GM12878 (cell line): ENCODE data around the gene CPB2. TPM values are rescaled to one million over a fixed set of nuclear protein-coding genes. Genes with fewer than 3 reads are reported as not detected.

ENCODE experiments used
- CBX3 ChIP-seq: fragments of 200-600 bp; sonication (generic); IDR thresholded peaks from 2 replicates; pipeline ENCODE4 v1.6.1; 2016; ENCODE audit warnings: low read depth, borderline replicate concordance
- EP300 ChIP-seq, 2 experiments: fragments of 150-350 bp in 1 of 2; IDR thresholded peaks; 2 replicates each; pipeline ENCODE4 v1.6.1; 2011 to 2012; ENCODE audit warnings: low read depth in 2 of 2, low read length in 2 of 2, borderline replicate concordance in 1 of 2, improper control_type of control experiment in 1 of 2, inconsistent platforms in 1 of 2; ENCODE audit not compliant: control insufficient read depth in 1 of 2
- SMAD5 ChIP-seq: IDR thresholded peaks from 2 replicates; pipeline ENCODE4 v1.6.1; 2016; ENCODE audit warnings: antibody characterized with exemption, low read depth
- YY1 ChIP-seq: IDR thresholded peaks from 2 replicates; pipeline ENCODE4 v1.6.1; 2011; ENCODE audit warnings: low read depth, mild to moderate bottlenecking, low read length
- ZNF274 ChIP-seq: IDR thresholded peaks from one replicate; pipeline ENCODE4 v1.8.0; 2011; ENCODE audit not compliant: insufficient read length, insufficient read depth
- ZNF622 ChIP-seq: fragments of 450-650 bp; IDR thresholded peaks from 2 replicates; pipeline ENCODE4 v1.6.1; 2017; ENCODE audit warnings: mild to moderate bottlenecking, inconsistent platforms
- polyA plus RNA-seq, 11 experiments: library from polyadenylated mRNA; depleted of rRNA in 4 of 11; unstranded in 6 of 11; stranded (reverse) in 5 of 11; fragments of >200 nt; fragmentation: Nextera tagmentation in 4 of 11; fragmentation: Illumina TruSeq in 1 of 11; extraction: Ambion mirVana in 4 of 11; extraction: Trizol in 1 of 11; gene quantifications; 1 replicate in 1 of 11; 2 replicates in 10 of 11; pipeline versions ENCODE4 v1.2.1 to v1.2.3, GENCODE V29; 2011 to 2016; ENCODE audit warnings: inconsistent platforms in 2 of 11, missing spikeins in 2 of 11, low read depth in 1 of 11
- total RNA-seq, 4 experiments: library from RNA; depleted of rRNA in 3 of 4; stranded (reverse); fragments of >200 nt in 3 of 4; fragmentation: Illumina TruSeq in 1 of 4; extraction: Trizol in 1 of 4; gene quantifications; 2 replicates each; pipeline versions ENCODE4 v1.2.1 to v1.2.3, GENCODE V29; 2013 to 2021
- TF ChIP-seq, protein P1 (sequence below): IDR thresholded peaks from 2 replicates; pipeline ENCODE4 v1.6.1; 2011; ENCODE audit warnings: low read depth, low read length, improper control_type of control experiment, borderline replicate concordance
- TF ChIP-seq, protein P2 (sequence below): fragments of 450-650 bp; IDR thresholded peaks from 2 replicates; pipeline ENCODE4 v1.6.1; 2017; ENCODE audit warnings: borderline replicate concordance
- TF ChIP-seq, protein P3 (sequence below): IDR thresholded peaks from 2 replicates; pipeline ENCODE4 v1.6.1; 2012; ENCODE audit warnings: low read length, inconsistent platforms
- TF ChIP-seq, protein P4 (sequence below), 3 experiments: IDR thresholded peaks in 2 of 3; conservative IDR thresholded peaks in 1 of 3; 2 replicates each; pipeline ENCODE4 v1.5.1; 2011; ENCODE audit warnings: low read depth in 3 of 3, low read length in 3 of 3, mild to moderate bottlenecking in 3 of 3, control low read depth in 2 of 3, moderate library complexity in 2 of 3, inconsistent platforms in 1 of 3, mixed read lengths in 1 of 3; ENCODE audit not compliant: control insufficient read depth in 2 of 3, insufficient read depth in 1 of 3; ENCODE audit errors: extremely low read depth in 1 of 3

The CPB2 gene
- total and polyA plus RNA-seq, 10 of the 15 experiments (the other 5 are each of a cell fraction or from before 2014, with no cell fraction given), result 0.05 to 0.87 (median 0.13) TPM; not detected in 3

DNA sequence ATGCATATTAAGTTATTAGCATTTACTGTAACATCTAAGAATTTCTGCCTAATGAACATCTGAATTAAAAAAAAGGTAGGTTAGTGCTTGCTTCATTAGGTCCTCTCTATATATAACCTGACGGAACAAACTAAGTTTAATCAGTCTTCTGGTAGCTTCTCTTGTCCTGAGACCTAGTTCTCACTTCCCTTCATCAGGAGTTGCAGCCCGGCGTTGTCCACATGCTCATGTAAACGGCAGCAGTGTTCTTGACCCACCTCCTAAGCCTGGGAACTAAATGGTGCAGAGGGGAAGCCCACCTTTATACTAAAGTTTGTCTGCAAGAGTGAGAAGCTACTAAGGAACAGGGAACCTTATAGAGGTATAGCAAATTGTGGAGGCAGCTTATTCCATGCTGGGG, 31.9 kb upstream of the CPB2 start (continued):
- TF ChIP-seq, protein P1, sequence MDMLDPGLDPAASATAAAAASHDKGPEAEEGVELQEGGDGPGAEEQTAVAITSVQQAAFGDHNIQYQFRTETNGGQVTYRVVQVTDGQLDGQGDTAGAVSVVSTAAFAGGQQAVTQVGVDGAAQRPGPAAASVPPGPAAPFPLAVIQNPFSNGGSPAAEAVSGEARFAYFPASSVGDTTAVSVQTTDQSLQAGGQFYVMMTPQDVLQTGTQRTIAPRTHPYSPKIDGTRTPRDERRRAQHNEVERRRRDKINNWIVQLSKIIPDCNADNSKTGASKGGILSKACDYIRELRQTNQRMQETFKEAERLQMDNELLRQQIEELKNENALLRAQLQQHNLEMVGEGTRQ, result no peak
- TF ChIP-seq SMAD5 (no peak), YY1 (no peak), ZNF274 (no peak), ZNF622 (no peak), CBX3 (no peak), EP300 (IDR thresholded peaks at IDR 0.05; ENCODE audit: borderline replicate concordance in 1 of 2, control insufficient read depth in 1 of 2, low read depth in 2 of 2, low read length in 2 of 2) (no peak)
- TF ChIP-seq, protein P2, sequence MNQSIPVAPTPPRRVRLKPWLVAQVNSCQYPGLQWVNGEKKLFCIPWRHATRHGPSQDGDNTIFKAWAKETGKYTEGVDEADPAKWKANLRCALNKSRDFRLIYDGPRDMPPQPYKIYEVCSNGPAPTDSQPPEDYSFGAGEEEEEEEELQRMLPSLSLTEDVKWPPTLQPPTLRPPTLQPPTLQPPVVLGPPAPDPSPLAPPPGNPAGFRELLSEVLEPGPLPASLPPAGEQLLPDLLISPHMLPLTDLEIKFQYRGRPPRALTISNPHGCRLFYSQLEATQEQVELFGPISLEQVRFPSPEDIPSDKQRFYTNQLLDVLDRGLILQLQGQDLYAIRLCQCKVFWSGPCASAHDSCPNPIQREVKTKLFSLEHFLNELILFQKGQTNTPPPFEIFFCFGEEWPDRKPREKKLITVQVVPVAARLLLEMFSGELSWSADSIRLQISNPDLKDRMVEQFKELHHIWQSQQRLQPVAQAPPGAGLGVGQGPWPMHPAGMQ, result no peak
- TF ChIP-seq, protein P3, sequence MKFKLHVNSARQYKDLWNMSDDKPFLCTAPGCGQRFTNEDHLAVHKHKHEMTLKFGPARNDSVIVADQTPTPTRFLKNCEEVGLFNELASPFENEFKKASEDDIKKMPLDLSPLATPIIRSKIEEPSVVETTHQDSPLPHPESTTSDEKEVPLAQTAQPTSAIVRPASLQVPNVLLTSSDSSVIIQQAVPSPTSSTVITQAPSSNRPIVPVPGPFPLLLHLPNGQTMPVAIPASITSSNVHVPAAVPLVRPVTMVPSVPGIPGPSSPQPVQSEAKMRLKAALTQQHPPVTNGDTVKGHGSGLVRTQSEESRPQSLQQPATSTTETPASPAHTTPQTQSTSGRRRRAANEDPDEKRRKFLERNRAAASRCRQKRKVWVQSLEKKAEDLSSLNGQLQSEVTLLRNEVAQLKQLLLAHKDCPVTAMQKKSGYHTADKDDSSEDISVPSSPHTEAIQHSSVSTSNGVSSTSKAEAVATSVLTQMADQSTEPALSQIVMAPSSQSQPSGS, result no peak
- TF ChIP-seq, protein P4, sequence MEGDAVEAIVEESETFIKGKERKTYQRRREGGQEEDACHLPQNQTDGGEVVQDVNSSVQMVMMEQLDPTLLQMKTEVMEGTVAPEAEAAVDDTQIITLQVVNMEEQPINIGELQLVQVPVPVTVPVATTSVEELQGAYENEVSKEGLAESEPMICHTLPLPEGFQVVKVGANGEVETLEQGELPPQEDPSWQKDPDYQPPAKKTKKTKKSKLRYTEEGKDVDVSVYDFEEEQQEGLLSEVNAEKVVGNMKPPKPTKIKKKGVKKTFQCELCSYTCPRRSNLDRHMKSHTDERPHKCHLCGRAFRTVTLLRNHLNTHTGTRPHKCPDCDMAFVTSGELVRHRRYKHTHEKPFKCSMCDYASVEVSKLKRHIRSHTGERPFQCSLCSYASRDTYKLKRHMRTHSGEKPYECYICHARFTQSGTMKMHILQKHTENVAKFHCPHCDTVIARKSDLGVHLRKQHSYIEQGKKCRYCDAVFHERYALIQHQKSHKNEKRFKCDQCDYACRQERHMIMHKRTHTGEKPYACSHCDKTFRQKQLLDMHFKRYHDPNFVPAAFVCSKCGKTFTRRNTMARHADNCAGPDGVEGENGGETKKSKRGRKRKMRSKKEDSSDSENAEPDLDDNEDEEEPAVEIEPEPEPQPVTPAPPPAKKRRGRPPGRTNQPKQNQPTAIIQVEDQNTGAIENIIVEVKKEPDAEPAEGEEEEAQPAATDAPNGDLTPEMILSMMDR (IDR thresholded peaks at IDR 0.05 in 2 of 3, conservative IDR thresholded peaks at IDR 0.05 in 1 of 3; ENCODE audit: control insufficient read depth in 2 of 3, extremely low read depth in 1 of 3, insufficient read depth in 1 of 3, low read depth in 3 of 3, low read length in 3 of 3), result no peak
